GM19372 (cell line): ENCODE results near the gene DRD3.

ENCODE experiments used
- ATAC-seq: cut with Tn5 transposase; IDR thresholded peaks from one replicate; pipeline ENCODE4 v1.9.1; 2021; ENCODE audit warnings: mild to moderate bottlenecking, low read depth, moderate library complexity; ENCODE audit not compliant: unreplicated experiment

DRD3 gene

DNA sequence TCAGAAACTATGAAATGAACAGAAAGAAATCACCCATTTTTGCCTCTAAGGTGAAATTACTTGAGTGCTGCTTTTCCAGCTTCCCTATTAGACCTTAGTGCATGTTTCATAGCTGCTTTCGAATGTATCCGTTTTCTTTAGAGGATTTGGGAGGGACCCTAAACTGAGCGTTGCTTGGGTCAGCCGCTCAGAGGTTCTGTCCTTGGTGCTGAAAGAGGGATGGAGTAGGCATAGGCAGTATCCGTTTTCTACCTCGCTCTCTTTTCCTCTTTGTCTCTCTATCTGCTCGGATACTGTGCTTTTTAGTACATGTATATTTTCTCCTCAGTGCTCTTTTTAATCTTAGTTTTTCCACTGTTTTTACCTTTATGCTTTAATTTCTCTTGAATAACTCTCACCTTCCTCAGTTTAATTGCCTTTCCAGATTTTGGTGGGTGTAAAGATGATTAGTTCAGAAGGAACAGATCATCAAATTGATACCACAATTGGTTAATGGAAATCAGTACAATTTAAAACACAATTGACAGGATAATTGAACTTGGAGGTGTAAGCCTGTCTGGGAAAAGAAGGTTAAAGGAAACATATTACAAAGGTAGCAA is at the start of gene DRD3:
Gene DRD3 (minus strand): TSS at position 283 of the 599 bp plus-strand sequence. CDS start 7,060 bp downstream, outside the sequence.
- no peak for ATAC-seq

DNA sequence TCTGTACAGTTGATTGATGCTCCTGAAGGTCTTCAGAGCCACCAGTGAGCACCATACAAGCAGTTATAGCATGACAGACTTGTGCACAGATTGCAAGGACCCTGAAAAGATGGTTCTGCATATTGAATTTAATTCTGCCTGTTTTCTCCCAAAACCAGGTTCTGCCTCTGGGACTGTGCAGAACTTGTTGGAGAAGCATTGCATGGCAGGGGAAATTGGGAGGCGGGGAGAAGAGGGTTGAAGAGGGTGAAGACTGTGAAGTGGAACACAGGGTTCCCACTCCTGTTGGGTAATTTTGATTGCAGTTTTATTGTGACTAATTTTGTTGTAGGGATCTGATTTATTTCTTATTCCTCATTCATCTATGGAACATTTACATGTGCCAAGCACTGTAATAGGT is 48.2 kb upstream of the DRD3 start:
- ATAC-seq: no peak

- no peak for ATAC-seq
Observed at GRCh38 chr3:114226313-114226712, 47.5 kb upstream of the DRD3 start.

- peak; percentile 92 for ATAC-seq
Observed at GRCh38 chr3:114223143-114223542, 44.3 kb upstream of the DRD3 start.

DNA sequence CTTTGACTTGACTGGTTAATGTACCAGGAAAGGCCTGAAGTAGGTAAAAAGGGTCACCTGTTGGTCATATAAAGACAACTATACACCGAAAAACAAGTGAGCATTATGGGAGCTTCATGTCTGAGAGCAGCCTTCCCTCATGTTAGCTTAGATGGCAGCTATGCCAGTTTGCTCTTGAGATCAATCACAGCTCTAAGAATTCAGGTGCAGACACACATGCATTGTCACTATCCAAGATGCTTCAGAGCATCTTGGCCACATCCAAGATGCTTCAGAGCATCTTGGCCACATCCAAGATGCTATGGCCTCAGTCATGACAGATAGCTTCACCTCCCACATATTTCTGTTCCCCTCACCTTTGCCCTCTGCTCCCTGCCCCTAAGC is 43.0 kb upstream of the DRD3 start:
- no peak for ATAC-seq

- ATAC-seq: no peak
Observed at GRCh38 chr3:114221165-114221880, 42.5 kb upstream of the DRD3 start.

DNA sequence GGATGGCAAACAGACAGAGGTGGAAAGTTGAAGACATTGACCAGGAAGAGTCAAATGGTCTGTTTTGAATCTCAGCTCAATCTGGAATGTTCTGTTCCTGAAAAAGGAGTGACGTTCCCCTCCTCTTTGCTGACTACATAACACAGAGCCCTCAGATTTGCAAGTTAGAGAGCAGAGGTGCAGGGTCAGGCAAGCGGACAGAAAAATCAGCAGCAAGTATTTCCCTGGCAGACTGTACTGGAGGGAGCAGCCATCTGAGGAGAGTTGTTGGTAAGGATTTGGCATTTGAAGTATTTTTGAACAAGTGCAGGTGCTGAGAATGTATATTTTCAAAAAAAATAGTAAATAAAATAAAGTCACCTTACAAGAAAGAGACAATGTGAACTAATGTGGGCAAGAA is 40.9 kb upstream of the DRD3 start:
- ATAC-seq: no peak

GRCh38 chr3:114218578-114219185 is 39.8 kb upstream of the DRD3 start:
- no peak for ATAC-seq

DNA sequence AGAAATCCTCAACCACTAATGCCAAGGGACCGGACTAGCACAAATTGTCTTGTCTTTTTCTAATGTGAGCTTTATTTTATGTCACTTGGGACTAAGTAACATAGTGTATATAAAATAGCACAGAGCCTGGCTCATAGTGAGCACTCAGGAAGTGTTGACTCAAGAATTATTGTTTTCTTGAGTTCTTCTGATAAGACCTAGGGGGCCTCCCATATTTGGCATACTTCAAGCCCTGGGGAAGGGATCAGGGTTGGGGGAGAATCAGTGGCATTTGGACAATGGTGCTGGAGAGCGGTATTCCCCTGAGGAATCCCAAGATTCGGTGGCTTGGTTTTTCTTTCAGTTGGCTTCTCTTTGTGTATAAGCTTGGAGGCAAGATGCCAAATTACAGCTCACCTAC is 39.2 kb upstream of the DRD3 start:
- no peak for ATAC-seq

GRCh38 chr3:114217266-114217665 is 38.4 kb upstream of the DRD3 start:
- no peak for ATAC-seq

GRCh38 chr3:114216186-114216970 is 37.5 kb upstream of the DRD3 start:
- no peak for ATAC-seq

- no peak for ATAC-seq
Observed at GRCh38 chr3:114214542-114215341, 35.9 kb upstream of the DRD3 start.

DNA sequence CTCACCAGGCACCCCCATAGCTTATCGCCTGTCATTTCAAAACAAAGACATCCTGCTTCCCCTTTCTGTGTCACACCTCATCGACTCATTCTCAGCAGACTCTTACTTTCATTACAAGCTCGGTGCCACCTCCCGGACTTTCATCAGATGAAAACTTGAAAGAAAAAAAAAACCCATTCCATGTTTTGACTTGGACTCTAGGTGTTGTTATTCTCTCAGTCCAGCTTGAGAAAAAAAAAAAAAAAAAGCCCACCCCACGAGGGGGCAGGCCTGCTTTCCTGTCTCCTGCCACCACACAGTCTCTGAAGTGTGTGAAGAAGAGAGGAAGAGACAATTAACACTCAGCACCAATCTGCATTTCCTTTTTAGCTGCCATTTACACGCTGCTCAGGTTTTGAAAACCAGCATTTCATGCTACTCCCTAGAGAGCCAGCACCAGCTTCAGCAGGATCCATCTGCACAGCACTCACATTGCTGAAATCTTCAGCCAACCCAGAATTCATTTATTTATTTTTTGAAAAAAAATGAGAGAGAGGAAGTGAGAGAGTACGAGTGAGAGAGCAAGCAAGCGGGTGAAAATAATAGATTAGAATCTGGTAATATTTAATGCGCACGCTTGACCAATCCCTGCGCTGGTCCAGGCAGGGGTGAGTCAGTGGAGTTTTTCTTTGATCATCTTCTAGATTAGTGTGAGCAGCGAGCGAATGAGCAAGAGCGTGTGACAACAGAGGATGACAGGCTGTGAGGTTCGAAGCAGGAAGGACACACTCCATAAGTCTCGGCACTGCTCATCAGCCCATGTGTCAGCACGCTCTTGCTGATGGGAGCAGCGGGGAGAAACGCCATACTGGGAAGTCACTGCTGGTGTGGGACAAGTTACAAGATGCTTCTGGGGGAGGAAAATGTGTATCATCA is 35.0 kb upstream of the DRD3 start:
- ATAC-seq: peak; percentile 85

- peak; percentile 10 for ATAC-seq
Observed at GRCh38 chr3:114213292-114213626, 34.4 kb upstream of the DRD3 start.

- ATAC-seq: no peak
Observed at GRCh38 chr3:114212646-114213045, 33.8 kb upstream of the DRD3 start.

GRCh38 chr3:114207768-114208167 is 28.9 kb upstream of the DRD3 start:
- ATAC-seq: peak; percentile 85

GRCh38 chr3:114206342-114206741 is 27.5 kb upstream of the DRD3 start:
- ATAC-seq: no peak

DNA sequence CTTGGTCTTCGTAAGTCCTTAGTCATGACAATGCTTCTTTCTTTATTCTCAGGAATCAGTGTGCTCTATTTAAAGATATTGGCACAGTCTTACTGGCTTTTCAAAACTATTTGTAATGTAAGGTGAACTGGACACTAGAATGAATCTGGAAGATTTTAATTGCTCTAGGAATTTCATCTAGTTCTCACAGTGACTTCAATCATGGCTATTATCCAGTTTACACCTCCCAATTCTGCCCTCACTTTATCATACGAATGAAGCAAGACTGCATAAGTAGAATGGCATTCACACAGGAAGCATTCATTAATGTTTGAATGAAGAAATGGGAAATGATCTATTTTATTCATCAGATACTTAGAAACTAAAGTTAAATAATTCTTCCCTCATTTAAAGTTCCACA is 26.7 kb upstream of the DRD3 start:
- ATAC-seq: no peak

DNA sequence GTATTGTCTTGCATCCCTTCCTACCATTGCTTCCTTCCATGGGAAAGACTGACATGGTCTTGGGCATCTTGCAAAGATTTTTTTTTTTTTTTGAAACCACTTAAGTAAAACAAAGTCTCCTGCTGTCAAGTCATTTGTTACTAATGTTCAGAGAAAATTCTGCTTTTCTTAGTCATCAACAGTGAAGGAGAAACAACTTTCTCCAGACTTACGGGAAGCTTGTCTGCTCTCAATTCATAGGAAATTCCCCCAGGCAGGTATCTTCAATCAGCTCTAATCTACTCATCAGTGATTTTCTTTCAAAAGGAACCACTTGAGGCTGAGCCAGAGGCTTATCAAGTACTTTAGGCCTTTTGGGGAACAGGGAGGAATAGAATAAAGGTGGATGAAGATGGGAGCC is 15.9 kb upstream of the DRD3 start:
- ATAC-seq: no peak
